Measurements from ENCODE around the gene STATH. TPM values are rescaled to one million over a fixed set of nuclear protein-coding genes. Genes with fewer than 3 reads are reported as not detected.
"Not testable (repeated sequence)": the region's sequence is repeated elsewhere in the genome, so short reads cannot be mapped to it uniquely, and the experiment has no call there.

The STATH gene
- total RNA-seq, 1 experiment from 2014 or later, result 1.1 TPM

DNA sequence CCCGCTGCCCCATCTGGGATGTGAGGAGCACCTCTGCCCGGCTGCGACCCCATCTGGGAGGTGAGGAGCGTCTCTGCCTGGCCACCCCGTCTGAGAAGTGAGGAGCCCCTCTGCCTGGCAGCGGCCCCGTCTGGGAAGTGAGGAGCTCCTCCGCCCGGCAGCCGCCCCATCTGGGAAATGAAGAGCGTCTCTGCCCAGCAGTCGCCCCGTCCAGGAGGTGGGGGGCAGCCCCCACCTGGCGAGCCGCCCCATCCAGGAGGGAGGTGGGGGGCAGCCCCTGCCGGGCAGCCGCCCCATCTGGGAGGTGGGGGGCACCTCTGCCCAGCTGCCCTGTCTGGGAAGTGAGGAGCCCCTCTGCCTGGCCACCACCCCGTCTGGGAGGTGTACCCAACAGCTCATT lies 41.8 kb downstream of the STATH start:
- DNase-seq (ENCODE audit: low read depth, low spot score); in situ Hi-C loops (cut with HindIII; ENCODE audit: low pct_unique_long_range_greater_than_20kb, low sequenced_read_pairs): not testable (repeated sequence)

DNA sequence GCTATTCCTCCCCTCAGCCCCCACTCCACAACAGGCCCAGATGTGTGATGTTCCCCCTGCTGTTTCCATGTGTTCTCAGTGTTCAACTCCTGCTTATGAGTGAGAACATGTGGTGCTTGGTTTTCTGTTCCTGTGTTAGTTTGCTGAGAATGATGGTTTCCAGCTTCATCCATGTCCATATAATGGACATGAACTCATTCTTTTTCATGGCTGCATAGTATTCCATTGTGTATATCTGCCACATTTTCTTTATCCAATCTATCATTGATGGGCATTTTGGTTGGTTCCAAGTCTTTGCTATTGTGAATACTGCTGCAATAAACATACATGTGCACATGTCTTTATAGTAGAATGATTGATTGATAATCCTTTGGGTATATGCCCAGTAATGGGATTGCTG lies 44.2 kb downstream of the STATH start:
- in situ Hi-C loops (cut with HindIII; ENCODE audit: low pct_unique_long_range_greater_than_20kb, low sequenced_read_pairs); DNase-seq (ENCODE audit: low read depth, low spot score): not testable (repeated sequence)

DNA sequence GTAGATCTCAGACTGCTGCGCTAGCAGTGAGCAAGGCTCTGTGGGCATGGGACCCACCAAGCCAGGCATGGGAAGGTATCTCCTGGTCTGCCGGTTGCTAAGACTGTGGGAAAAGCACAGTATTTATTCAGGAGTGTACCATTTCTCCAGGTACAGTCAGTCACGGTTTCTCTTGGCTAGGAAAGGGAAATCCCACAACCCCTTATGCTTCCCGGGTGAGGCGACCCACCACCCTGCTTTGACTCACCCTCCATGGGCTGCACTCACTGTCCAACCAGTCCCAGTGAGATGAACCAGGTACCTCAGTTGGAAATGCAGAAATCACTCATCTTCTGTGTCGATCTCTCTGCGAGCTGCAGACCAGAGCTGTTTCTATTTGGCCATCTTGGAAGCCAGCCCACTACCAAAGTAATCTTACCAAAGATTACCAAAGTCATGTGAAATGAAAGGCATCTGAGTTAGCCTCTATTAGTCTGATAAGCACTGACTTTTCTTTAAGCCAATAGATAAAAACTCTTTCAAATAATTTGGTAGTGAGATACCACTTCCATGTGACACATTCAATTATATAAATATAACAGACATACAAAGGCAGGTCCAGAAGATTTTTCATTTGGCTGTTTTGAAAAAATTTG lies 46.0 kb downstream of the STATH start:
- no peak for DNase-seq (ENCODE audit: low read depth, low spot score)
- in situ Hi-C loops (cut with HindIII; ENCODE audit: low pct_unique_long_range_greater_than_20kb, low sequenced_read_pairs), result no loop called here

DNA sequence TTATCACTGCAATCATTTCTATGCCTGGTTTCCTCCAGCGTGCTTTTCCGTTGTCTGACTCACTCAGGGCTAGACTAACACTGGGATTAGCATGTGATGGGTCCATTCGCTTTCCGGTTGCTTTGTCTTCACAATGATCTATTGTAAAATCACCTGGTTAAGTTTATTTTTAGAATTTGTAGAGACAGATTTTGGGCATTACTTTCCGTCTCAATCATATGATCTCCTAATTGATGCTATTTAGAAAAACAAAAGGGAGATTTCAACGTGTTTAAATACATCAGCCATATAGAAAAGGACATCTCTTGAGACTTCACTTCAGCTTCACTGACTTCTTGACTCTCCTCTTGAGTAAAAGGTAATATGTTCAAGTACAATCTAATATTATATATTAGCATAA lies 54.4 kb downstream of the STATH start, which contains the start of gene HTN1:
Gene HTN1 (plus strand): TSS at position 301 of the 400 bp plus-strand sequence. CDS start 2,639 bp downstream, outside the sequence.
- DNase-seq (ENCODE audit: low read depth, low spot score), result peak; percentile 54
- in situ Hi-C loops (cut with HindIII; ENCODE audit: low pct_unique_long_range_greater_than_20kb, low sequenced_read_pairs), result not testable (repeated sequence)

Other genes with a start within 250 kb of the STATH start
- not detected in 2 replicates for gene SULT1B1, start 235.3 kb upstream of the STATH start, total RNA-seq (2014; rRNA removed; shearing (Covaris generic))
- not detected in 2 replicates for gene SULT1E1, start 135.8 kb upstream of the STATH start, total RNA-seq (2014; rRNA removed; shearing (Covaris generic))
- not detected in 2 replicates for gene CSN1S1, start 64.9 kb upstream of the STATH start, total RNA-seq (2014; rRNA removed; shearing (Covaris generic))
- not detected in 2 replicates for gene CSN2, start 30.2 kb upstream of the STATH start, total RNA-seq (2014; rRNA removed; shearing (Covaris generic))
- gene HTN3, start 32.5 kb downstream of the STATH start, total RNA-seq (2014; rRNA removed; shearing (Covaris generic)), result 42.2 and 49.0 TPM in 2 replicates
- 108 and 127 TPM in 2 replicates for gene HTN1, start 54.5 kb downstream of the STATH start, total RNA-seq (2014; rRNA removed; shearing (Covaris generic))
- gene PRR27, start 158.3 kb downstream of the STATH start, total RNA-seq (2014; rRNA removed; shearing (Covaris generic)), result not detected in 2 replicates
- gene ODAM, start 199.8 kb downstream of the STATH start, total RNA-seq (2014; rRNA removed; shearing (Covaris generic)), result not detected in 2 replicates
- gene FDCSP, start 230.2 kb downstream of the STATH start, total RNA-seq (2014; rRNA removed; shearing (Covaris generic)), result not detected in 2 replicates
- gene CSN3, start 246.6 kb downstream of the STATH start, total RNA-seq (2014; rRNA removed; shearing (Covaris generic)), result not detected in 2 replicates